GM18907 (cell line): ENCODE data around the gene NINJ1.
A peak's percentile ranks its signal among the peaks of the same experiment; 100 is the strongest.
"Not testable (repeated sequence)": the region's sequence is repeated elsewhere in the genome, so short reads cannot be mapped to it uniquely, and the experiment has no call there.

Source experiments
- ATAC-seq: cut with Tn5 transposase; IDR thresholded peaks from one replicate; pipeline ENCODE4 v1.9.1; 2021; ENCODE audit warnings: mild to moderate bottlenecking, moderate library complexity; ENCODE audit not compliant: unreplicated experiment

Gene NINJ1

DNA sequence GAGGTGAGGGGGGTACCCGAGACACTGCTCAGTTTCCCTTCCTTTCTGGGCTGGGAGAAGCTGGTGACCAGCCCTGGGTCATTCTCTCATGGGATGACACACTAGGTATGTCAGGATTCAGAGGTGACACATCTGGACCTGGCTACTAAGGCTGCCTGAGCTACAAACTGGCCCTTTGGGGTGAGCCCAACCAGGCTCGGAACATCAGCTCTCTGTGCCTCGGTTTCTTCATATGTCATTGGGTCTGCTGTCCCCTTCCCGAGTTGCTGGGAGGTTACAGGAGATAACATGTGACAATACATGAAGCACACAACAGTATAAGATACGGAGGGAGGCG, 26.3 kb downstream of the NINJ1 start:
- ATAC-seq = no peak

DNA sequence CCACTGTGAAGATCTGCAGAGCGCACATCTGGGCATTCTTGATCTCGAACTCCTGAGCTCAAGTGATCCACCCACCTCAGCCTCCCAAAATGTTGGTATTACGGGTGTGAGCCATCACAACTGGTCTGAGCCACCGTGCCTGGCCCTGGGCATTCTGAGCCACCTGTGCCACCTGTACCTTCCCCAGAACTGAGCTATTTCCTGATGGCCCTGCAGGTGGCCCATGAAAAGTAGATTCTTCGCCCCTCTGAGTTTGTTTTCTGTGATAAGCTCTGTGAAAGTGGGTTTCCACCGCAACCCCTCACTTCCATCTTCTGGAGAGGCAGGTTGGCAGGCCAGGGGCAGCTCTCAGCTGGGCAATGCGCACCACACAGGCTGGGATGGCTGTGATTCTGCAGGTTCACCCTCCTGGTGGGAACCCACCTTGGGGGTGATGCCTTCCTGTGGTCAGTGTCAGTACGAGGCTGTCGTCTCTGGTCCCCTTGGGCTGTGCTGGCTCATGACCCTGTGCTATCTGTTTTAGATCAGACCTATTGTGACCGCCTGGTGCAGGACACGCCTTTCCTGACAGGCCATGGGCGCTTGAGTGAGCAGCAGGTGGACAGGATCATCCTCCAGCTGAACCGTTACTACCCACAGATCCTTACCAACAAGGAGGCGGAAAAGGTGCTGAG, 26.8 kb downstream of the NINJ1 start:
- ATAC-seq = no peak

DNA sequence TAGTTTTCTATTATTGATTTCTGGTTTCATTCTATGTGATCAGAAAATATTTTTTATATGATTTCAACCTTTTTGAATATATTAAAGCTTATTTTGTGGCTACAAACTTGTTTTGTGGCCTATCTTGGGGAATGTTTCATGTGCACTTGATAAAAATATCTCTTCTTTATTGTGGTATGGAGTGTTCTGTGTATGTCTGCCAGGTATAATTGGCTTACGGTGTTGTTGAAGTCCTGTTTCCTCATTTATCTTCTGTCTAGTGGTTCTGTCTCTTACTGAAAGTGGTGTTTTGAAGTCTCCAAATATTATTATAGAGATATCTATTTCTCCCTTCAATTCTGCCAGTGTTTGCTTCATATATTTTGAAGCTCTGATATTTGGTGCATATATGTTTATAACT, 28.4 kb downstream of the NINJ1 start:
- ATAC-seq = no peak

DNA sequence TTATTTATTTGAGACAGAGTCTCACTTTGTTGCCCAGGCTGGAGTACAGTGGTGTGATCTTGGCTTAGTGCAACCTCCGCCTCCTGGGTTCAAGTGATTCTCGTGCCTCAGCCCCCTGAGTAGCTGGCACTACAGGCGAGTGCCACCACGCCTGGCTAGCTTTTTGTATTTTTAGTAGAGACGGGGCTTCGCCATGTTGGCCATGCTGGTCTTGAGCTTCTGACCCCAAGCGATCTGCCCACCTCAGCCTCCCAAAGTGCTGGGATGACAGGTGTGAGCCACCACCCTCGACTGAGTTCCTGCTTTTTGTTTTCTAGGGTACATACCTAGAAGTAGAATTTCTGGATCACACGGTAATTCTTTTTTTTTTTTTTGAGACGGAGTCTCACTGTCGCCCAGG, 33.0 kb downstream of the NINJ1 start:
- not testable (repeated sequence) for ATAC-seq

DNA sequence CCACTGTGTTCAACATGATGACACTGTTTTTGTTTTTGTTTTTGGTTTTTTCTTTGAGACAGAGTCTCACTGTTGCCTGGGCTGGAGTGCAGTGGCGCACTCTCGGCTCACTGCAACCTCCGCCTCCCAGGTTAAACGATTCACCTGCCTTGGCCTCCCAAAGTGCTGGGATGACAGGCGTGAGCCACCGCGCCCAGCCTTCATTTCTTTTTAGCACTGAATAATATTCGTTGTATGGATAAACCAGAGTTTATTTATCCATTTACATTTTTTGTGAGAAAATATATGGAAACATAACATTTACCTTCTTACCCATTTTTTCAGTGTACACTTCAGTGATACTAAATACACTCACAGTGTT, 33.8 kb downstream of the NINJ1 start:
- no peak for ATAC-seq

DNA sequence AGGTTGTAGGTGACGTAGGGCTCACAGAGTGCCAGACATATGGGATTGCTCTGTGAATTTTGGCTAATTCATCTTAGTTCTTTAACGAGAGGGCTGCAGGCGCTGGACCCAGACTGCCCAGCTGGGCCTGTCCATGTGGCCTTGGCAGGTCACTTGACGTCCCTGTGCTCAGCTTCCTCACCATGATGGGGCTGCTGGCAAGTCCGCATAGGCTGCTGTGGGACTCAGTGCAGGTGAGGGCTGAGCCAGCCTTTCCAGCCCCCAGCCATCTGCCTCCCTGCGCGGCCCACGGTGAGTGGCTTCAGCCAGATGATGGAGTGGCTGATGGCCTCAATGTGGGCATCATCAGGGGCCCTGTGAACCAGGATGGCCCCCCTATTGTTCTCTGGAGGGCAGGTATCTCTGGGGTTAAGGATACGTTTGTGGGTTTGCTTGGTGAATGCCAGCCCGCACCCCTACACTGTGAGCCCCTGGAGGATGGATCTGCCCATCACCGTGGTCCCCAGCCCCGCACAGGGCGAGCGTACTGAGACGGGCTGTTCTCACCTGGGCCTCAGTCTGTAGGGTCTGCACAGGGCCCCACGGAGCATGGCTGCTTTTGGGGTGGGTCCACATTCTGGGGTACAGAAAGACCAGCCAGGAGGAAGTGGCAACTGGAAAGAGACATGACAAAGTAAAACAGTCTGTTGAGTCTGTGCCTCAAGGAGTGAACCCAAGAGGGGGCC, 34.3 kb downstream of the NINJ1 start:
- ATAC-seq = no peak

DNA sequence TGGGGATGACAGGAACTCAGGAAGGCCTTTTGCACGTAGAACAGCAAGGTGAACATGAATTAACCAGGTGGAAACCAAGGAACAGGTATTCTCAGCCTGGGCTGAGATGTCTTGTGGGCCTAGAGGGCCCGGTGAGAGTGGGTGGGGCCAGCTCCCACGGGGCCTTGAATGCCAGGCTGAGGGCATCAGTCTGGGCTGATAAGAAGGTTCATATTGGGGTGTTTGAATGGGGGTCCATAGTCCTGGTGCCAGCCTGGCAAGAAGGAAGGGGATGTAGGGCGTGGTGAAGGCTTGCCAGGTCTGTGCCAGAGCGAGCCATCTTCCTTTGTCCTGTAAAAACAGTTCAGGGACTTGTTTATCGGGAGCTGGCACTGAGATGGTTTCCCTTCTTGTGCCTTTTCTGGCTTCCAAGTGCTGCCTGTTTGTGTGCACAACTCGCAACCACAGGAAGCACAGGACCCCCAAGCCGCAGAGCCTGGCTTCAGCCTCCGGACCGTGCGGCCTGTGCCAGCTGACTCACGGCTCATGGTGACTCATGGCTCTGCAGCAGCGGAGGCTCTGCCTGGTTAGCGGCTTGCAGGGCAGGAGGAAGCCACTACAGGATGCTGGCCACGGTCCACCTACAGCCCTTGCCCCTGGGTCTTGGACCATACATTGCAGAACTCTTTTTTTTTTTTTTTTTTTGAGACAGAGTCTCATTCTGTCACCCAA, 35.7 kb downstream of the NINJ1 start:
- no peak for ATAC-seq

DNA sequence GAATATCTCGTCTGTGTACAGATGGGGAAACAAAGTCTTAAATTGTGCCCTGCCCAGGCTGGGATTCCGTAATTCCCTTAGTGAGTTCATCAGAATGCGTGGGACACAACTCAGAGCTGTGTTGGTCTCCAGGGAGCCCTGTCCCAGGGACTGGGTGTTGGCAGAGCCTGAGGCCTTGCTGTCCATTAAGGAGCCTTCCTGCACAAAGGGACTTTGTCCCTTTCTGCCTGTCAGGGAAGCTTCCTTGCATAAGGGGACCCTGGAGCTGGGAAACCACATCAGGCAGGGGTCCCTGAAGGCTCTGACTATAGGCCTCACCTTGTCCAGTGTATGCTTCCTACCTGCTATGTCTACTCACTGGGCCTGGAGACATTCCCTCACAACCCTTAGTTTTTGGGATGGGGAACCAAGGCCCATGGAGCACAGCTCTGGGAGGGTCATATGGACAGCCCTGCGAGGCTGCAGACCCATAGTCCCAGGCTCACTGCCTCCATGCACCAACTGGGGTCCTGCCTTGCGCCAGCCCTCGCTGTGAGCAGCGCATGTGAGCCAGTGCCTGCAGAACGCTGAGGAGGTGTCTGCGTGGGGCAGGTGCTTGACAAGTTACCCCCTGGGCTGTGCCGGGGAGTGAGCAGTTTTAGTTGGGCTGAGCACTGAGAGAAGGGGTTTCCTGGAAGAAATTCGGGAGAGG, 36.4 kb downstream of the NINJ1 start:
- ATAC-seq = no peak

DNA sequence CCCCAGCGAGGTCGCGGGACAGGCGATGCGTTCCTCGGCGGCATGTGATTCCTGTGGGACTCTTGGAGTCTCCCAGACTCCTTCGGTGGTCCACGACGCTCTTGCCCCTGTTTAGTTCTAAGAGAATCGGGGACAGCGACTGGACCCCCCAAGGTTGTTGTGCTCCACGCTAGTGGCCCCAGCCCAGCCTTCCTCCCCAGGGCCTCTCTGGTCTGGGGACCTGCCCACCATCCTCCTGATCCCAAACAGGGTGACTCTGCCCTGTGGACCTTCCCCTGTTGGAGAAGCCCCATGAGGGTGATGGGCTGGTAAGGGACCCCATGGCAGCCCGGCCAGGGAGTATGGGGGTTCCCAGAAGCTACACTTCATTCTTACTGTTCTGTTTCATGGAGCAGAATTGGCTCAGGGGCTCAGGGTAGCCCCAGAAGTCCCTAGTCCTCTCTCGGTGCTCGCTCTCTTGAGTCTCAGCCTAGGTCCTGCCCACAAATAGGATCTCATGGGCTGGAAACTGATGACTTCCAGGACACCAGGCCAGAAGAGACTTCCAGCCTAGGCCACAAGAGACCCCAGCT, 37.2 kb downstream of the NINJ1 start:
- ATAC-seq = no peak

DNA sequence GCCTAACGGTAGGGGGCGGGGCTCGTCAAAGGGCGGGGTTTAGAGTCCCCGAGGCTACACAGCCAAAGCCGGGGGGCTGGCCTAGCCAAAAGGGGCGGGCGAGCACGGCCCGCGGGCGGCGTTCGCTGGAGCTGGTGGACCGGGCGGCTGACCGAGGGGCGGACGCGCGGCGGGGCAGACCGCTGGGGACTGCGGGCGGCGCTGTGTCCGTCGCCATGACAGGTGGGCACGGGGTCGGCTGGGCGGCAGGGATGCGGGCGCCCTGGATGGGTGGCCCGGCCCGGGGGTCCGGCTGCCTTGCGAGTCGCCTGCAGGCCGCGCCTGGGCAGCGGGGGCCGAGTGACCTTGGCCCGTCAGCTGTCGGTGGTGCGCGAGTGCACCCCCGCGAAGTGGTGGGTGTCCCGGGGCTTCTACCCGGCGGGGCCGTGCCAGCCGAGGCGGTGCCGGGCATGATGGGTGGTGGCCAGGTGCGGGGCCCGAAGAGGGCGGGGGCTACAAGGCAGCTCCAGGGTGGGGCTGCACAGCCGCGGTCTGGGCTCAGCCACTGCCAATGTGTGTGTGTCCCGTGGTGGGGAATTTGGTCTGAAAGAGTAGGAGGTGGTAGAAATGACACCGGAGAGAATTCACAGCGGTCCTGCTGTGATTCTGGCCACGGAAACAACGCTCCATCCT, 37.8 kb downstream of the NINJ1 start, which contains the start of gene CARD19:
CARD19 (plus strand) TSS at position 87 of the 672 bp plus-strand sequence; CDS start at position 216, 129 bp downstream.
- ATAC-seq = peak; percentile 51

DNA sequence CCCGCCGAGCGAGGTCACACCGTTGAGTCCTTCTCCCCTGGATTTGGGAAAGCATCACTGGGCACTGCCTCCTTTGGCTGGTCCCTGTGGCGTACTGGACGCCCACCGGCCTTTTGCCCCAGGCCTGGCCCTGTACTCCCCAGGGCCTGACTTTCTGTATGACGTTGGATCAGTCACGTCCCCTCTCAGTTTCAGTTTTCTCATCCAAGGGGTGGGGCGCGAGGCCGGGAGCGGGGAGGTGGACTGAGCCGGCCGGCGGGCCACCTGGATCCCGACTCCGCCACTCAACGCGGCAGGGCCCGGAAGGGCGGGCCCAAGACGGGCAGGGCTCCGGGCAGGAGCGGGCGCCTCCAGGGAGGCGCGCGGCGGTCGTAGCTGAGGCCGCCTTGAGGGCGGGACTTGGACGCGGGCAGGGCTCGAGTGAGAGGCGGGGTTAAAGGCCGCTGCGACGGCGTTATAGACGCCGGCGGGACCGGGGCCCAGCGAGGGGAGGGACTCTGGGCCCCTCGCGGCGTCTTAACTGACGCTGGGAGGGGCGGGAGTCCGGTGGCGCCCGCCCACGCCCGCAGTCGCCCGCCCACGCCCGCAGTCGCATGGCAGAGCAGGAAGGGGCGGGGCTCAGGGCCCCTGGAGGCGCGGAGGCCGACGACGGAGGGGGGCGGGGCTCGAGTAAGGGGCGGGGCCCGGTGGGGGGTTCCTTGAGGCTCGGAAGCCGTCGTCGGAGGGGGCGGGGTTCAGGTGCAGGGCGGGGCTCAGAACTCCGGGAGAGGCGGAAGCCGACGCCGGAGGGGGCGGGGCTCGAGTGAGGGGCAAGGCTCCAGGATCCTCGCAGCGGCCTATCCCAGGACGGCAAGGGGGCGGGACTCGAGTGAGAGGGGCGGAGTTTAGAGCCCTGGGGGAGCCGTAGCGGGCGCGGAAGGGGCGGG, 38.6 kb downstream of the NINJ1 start:
- ATAC-seq = peak; percentile 65

DNA sequence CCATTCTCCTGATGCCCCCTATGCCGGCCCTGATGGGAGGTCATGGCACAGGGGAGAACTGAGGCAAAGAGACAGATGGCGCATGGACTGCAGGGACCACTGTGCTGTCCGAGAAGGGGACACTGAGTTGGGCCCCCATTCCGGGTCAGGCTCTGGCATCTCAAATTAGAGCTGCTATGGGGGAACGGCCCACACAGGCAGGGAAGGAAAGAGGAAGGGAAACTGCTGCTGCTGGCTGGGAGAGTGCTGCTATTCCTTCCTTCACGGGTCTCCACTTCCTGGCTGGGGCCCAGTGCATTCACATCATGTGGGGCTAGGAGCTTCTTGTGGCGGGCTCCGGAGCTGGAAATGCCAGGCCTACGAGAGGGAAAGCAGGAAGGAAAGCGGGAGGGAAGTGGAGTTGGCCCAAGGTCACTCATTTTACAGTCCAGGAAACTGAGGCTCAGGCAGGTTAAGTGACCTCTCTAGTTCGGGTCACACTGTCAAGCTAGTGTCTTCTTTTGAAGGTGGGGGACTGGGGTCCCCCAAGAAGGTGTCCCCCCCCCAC, 39.3 kb downstream of the NINJ1 start:
- ATAC-seq = no peak

DNA sequence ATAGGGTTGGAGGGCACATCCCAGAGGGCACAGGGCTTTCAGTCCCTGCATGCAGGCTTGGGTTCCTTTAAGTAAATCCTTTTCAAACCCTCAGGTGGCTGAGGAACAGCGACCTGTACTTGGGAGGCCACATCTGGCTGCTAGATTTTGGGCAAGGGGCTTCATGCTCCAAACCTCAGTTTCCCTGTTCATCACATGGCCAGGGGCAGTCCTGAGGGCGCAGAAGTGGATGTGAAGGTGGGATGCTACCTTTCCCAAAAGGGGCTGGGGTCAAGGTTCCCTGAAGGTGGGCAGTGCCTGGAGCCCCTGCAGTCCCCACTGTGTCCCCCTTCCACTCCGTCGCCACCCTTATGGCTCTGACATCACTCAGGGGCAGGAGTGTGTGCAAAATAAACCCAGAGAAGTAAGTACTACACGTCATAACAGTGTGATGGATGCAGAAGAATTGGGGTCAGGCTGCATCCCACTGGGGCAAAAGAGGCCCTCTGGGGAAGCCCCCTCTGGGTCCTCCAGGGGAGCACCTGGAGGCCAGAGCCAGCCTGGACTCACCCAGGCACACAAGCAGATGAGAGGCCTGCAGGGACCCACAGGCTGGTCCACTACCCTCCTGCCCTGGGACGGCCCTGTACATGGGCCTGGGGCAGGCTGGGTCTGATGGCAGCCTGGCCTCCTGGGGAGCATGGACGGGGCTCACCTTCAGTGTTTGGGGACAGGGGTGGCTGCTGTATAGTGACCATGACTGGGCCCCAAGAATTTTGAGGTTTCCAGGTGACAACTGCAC, 40.0 kb downstream of the NINJ1 start:
- ATAC-seq = no peak

DNA sequence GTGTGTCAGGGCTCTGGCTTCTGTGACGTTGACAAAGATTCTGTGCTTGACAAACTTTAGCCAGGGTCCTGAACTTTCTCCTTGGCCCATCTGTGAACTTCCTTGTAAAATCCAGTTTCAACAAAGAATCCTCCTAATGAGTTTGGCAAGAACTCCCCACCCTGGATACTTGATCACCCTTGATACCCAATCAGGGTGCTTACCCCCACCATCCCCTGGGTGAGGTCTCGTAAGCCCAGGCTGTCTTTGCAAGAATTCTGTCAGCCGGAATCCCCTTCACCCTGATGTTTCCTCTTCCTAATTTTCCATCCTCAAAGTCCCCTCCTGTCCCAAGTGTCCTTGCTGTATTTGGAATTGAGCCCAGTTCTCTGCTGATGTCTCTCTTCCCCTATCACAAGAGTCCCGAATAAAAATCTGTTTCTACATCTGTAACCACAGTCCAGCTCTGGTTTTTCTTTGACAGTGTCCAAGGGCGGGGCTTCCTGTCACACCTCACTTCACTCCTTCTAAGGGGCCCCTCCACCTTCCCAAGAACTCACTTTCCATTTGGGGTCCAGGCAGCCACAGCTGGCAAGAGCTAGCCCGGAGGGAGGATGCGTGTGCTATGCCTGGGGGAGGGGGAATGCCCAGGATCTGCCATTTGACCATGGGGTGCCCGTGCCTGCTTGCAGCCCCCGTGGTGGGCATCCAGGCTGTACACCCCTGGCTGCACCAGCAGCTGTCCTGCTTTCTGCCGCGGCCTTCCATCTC, 40.7 kb downstream of the NINJ1 start:
- ATAC-seq = no peak

DNA sequence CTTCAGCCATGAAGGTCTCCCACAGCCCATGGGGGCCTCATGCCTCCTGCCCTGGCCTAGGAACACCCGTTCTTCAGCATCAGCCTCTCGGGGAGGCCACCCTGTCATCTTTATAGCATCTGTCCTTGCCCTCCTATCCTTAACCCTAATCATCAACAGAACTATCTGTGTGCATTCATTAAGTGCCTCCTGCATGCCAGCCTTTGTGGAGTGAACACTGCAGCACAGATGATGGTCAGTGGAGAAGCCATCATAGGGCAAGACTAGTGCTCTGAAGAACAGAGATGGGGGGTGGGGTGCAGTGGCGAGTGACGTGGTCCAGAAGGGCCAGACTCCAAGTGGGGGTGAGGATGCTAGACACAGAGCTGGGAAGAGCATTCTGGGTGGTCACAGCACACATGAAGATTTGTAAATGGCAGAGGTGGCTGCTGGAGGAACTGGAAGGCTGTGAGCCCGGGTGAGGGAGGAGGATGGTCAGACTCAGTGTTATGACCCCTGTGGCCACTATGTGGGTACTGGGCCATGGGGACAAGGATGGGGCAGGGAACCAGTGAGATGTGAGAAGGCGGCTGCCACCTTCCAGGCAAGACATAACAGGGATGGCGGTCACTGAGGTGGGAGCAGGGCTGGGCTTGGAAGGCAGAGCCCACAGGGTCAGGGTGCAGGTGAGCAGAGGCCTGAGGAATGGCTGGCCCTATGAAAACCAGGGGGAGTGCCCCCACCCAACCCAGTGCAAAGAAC, 41.6 kb downstream of the NINJ1 start:
- ATAC-seq = no peak

DNA sequence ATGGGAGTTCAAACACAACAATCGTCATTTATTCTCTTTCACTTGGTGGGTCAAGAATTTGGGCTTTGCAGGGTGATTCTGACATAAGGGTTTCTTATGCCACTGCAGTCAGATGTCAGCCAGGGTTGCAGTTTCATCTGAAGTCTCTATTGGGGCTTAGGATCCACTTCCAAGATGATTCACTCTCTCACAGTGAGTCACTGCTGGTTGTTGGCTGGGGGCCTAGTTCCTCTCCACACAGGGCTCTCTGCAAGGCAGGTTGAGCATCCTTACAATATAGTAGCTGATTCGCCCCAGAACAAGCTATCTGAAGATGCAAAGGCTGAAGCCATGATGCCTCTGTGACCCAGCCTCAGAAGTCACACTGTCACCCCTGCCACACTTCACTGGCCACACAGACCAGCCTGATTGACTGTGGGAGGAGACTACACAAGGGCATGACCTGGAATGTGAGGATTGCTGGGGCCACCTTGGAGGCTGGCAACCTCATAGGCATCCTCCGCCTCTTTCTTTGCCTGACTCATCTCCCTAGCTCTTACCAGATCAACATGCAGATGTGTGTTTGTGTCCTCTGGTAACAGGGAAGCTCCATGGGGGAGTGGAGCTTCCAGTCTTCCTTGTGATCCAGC, 42.5 kb downstream of the NINJ1 start:
- no peak for ATAC-seq

DNA sequence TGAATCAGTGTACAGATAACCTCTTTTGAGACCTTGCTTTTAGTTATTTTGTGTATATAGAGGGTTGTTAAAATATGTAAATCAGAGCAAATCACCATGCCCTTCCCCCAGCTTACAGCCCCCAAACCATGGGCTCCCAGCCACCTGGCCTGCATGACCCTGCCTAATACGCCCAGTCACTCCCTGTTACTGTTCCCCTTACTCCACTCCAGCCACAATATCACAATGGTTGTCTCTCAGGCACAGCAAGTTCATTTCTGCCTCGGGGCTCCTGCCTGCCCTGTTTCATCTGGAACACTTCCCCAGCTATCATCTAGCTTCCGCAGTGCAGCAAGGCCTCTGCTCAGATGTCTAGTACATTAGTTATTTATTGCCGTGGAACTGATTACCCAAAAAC, 43.0 kb downstream of the NINJ1 start:
- no peak for ATAC-seq
